Inflammatory macrophage (primary cell): ENCODE measurements around the gene MARK3.
"Not testable (repeated sequence)": the region's sequence is repeated elsewhere in the genome, so short reads cannot be mapped to it uniquely, and the experiment has no call there.

Experiments
- DNase-seq, 2 donors: peaks; one replicate each; pipeline ENCODE4 v3.0.0-alpha.2; 2020 to 2022

Gene MARK3

GRCh38 chr14:103516426-103517173 lies 131.4 kb downstream of the MARK3 start:
- DNase-seq, result no peak

GRCh38 chr14:103517174-103517566 lies 132.0 kb downstream of the MARK3 start:
- DNase-seq, result no peak

GRCh38 chr14:103517721-103518421 lies 132.7 kb downstream of the MARK3 start:
- no peak for DNase-seq

GRCh38 chr14:103518422-103519042 lies 133.3 kb downstream of the MARK3 start:
- peak; percentile 21 to 25 for DNase-seq

- no peak for DNase-seq
Measured at GRCh38 chr14:103519043-103519836, 134.0 kb downstream of the MARK3 start.

- DNase-seq, result no peak
Measured at GRCh38 chr14:103519837-103520212, 134.6 kb downstream of the MARK3 start.

GRCh38 chr14:103520269-103520656 lies 135.0 kb downstream of the MARK3 start:
- DNase-seq, result no peak

- DNase-seq, result peak; percentile 64 to 73
Measured at GRCh38 chr14:103520657-103521437, 135.6 kb downstream of the MARK3 start.

GRCh38 chr14:103521438-103521950 lies 136.3 kb downstream of the MARK3 start:
- no peak for DNase-seq

- DNase-seq, result no peak
Measured at GRCh38 chr14:103521951-103522563, 136.8 kb downstream of the MARK3 start.

GRCh38 chr14:103522649-103523574 lies 137.7 kb downstream of the MARK3 start, which contains the start of gene CKB:
TSS of gene CKB (minus strand) at chr14:103522830. CDS start at chr14:103522493, 337 bp downstream.
- DNase-seq, result peak in 1 of 2 donors; percentile 42

- no peak for DNase-seq
Measured at GRCh38 chr14:103523575-103523954, 138.3 kb downstream of the MARK3 start.

- no peak for DNase-seq
Measured at GRCh38 chr14:103524002-103524935, 139.1 kb downstream of the MARK3 start.

- not testable (repeated sequence) for DNase-seq
Measured at GRCh38 chr14:103525430-103526246, 140.4 kb downstream of the MARK3 start.

- DNase-seq, result peak; percentile 57 to 60
Measured at GRCh38 chr14:103526247-103526913, 141.2 kb downstream of the MARK3 start.

- no peak for DNase-seq
Measured at GRCh38 chr14:103526914-103527248, 141.7 kb downstream of the MARK3 start.

- peak; percentile 21 to 45 for DNase-seq
Measured at GRCh38 chr14:103527408-103528145, 142.4 kb downstream of the MARK3 start.
